Cardiac fibroblast (primary cell): ENCODE data around the gene TMEM59.
"Not testable (repeated sequence)": the region's sequence is repeated elsewhere in the genome, so short reads cannot be mapped to it uniquely, and the experiment has no call there.

Source experiments
- DNase-seq, 2 donors: peaks; one replicate each; pipeline versions ENCODE4 v3.0.0 to v3.0.0-alpha.2; 2010; ENCODE audit warnings: low read depth in 2 of 2
- H3K4me3 ChIP-seq, 2 donors: replicated peaks in 1 of 2; 1 replicate in 1 of 2; 2 replicates in 1 of 2; pipeline ENCODE4 v1.5.1; 2011; ENCODE audit warnings: low read depth in 2 of 2, low read length in 2 of 2, mild to moderate bottlenecking in 2 of 2, moderate library complexity in 1 of 2
- CTCF ChIP-seq: IDR thresholded peaks from one replicate; pipeline ENCODE4 v1.5.1; 2011; ENCODE audit warnings: low read depth, mild to moderate bottlenecking, low read length, inconsistent platforms

The TMEM59 gene

DNA sequence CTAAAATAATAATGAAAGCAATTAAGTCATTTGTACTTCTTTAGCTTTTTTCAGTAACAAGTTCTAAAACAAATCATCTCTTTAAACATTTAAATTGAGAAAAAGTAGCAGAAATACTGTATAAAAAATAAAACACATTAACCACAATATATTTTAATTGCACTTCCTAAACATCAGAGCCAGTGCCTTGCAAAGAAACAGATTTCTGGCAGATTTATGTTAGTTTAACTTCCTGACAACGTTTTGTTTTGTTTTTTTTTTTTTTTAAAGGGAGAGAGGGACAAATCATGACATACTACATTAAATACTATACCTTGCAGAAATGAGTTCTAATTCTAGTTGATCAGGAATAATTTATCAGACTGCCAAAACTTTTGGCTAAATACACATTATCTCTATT is 11.2 kb downstream of the TMEM59 start:
- TF ChIP-seq CTCF = no peak
- no peak for DNase-seq
- H3K4me3 ChIP-seq = no peak overlapping the region

DNA sequence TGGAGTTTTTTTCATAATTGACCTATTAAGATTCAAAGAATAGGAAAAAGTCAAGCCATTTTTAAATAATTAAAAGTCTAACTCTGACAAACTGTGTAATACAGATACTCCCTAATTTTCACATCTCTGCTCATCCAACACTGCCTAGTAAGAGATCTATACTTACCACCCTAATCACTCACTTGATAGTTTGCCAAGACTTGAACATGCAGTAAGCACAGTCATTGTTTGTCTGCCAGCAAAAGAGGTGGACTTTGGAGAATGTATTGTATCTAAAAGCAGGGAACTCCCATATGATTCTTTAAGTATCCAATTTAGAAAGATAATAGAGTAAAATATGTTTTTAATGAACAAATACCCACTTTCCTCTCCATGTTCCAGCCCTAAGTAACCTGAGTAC is 15.5 kb downstream of the TMEM59 start:
- DNase-seq = peak; percentile 42 to 61
- TF ChIP-seq CTCF = no peak
- H3K4me3 ChIP-seq = no peak overlapping the region

DNA sequence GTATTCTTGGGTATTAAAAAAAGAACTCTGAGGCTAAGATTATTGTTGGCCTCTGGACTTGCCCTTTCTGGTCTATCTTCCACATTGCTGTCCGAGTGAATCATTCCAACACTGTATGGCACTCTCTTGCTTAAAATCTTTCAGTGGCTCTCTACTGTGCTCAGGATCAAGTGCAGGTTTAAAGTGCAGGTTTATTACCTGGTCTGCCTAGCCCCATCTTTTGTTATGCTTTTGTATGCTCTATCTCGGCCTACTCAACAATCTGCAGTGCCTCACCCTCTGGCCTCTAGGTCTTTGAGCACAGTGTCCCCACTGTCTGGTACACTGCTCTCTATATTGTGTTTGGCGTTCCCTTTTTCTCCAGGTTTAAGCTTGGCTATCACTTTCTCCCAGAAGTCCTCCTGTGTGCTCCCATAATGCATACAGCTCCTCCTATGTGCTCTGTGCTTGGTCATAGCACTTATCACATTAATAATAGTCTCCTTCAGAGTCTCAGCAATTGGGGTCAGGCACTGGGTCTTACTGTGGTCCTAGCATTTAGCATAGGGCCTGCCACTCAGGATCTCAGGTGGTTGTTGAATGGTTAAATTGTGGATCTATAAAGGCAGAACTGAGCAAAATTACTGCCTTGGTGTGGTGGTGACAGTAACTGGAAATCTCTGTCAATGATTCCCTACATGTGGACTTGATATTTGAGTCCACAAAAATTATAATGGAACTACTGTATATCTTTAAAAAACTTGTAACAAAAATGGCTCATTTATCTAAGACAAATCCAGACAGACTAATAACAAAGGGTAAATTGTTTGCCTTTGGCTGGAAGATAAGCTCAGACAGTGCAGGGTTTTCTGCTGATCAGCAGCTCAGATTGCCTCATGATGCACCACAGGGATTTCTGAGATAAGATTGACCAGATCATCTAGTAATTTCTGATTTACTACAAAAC is 24.4 kb downstream of the TMEM59 start:
- no peak for DNase-seq
- TF ChIP-seq CTCF = no peak
- H3K4me3 ChIP-seq = no peak overlapping the region

DNA sequence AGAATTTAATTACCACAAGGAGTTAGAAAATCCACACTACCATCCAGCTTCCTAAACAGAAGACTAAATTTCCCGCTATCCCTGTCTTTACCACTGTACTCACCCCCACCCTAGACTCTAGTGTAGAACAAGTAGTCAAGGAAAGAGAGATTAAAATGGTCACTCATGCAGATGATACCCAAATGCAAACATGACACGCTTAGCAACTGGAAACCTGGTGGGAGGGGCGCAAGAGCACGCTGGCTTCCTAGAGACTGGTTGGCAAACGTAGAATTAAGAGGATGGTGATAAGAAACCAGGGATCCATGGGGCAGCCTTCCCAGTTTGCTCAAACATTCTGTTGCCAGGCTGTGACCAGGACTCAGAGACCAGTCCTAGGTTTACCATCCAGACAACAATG is 25.2 kb downstream of the TMEM59 start:
- no peak for TF ChIP-seq CTCF
- DNase-seq = no peak
- no peak overlapping the region for H3K4me3 ChIP-seq

DNA sequence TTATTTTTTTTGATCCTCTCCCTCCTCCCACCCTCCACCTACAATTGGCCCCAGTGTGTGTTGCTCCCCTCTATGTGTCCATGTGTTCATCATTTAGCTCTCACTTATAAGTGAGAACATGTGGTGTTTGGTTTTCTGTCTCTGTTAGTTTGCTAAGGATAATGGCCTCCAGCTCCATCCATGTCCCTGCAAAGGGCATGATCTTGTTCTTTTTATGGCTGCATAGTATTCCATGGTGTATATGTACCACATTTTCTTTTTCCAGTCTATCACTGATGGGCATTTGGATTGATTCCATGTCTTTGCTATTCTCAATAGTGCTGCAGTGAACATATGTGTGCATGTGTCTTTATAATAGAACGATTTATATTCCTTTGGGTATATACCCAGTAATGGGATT is 28.2 kb downstream of the TMEM59 start:
- H3K4me3 ChIP-seq, DNase-seq: not testable (repeated sequence)

DNA sequence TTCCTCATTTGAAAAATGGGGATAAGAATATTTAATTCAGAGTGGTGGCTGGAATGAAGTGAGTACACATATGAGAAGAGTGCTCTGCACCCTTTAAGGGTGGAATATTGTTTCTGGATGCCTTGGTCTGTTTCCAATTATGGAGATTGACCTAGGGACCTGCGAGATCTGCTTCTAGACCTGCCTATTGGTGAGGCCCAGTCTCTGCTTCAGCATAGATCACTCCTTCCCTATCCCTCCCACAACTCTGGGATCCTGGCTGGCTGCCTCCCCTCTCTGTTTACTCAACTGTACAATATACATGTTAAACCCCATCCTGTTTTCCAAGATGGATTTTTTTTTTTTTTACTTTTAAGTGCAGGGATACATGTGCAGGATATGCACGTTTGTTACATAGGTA is 28.6 kb downstream of the TMEM59 start:
- H3K4me3 ChIP-seq = no peak overlapping the region
- no peak for TF ChIP-seq CTCF
- no peak for DNase-seq

DNA sequence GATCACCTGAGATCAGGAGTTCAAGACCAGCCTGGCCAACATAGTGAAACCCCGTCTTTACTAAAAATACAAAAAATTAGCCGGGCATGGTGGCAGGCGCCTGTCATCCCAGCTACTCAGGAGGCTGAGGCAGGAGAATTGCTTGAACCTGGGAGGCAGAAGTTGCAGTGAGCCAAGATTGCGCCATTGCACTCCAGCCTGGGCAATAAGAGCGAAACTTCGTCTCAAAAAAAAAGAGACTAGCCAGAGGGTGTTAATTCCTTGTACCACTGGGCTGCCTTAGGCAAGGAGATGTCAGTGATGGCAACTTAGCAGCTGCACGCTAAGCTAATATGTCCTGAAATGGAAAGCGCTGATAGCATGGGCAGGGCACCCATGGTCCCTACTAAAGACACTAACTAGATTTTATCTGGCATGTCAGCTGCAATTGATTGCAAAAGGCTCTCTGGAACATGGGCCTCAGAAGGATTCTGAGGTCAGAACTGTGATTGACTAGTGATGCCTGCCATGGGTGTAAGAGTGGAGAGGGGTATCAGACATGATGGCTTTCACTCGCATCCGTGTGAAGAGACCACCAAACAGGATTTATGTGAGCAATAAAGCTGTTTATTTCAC is 33.3 kb downstream of the TMEM59 start:
- H3K4me3 ChIP-seq, DNase-seq: not testable (repeated sequence)
